Keratinocyte (primary cell): ENCODE data around the gene SH3BGRL.

Experiments used
- EZH2 ChIP-seq: IDR thresholded peaks from one replicate; pipeline ENCODE4 v1.6.1; 2012; ENCODE audit warnings: inconsistent platforms, mild to moderate bottlenecking, low read length, moderate library complexity
- TF ChIP-seq, protein P1 (sequence below), 3 experiments: IDR thresholded peaks in 1 of 3; conservative IDR thresholded peaks in 1 of 3; optimal IDR thresholded peaks in 1 of 3; 2 replicates in 2 of 3; 3 replicates in 1 of 3; pipeline versions ENCODE3 to v1.5.1; 2011; ENCODE audit warnings: low read length in 3 of 3, mild to moderate bottlenecking in 3 of 3, moderate library complexity in 2 of 3, control low read depth in 1 of 3, inconsistent platforms in 1 of 3; ENCODE audit not compliant: insufficient read depth in 2 of 3; ENCODE audit errors: extremely low read depth in 1 of 3

DNA sequence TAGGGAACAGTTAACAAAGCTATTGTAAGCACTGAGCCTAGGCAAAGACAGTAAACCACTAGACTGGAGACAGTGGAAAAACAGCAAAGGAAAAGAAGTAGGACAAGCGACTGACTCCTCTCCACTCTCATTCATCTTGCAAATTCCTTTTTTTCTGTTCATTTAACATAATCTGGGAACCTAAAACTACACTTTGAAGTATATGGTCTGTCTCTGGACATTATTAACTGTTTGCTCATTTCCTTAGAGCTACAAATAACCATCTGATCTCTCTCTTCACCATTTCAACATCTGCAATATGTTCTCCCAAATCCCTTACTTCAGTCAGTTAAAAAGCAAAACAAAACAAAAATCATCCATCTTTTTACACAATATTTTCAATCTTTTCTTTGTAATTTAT is 831 bp upstream of the SH3BGRL start:
- TF ChIP-seq, protein P1, sequence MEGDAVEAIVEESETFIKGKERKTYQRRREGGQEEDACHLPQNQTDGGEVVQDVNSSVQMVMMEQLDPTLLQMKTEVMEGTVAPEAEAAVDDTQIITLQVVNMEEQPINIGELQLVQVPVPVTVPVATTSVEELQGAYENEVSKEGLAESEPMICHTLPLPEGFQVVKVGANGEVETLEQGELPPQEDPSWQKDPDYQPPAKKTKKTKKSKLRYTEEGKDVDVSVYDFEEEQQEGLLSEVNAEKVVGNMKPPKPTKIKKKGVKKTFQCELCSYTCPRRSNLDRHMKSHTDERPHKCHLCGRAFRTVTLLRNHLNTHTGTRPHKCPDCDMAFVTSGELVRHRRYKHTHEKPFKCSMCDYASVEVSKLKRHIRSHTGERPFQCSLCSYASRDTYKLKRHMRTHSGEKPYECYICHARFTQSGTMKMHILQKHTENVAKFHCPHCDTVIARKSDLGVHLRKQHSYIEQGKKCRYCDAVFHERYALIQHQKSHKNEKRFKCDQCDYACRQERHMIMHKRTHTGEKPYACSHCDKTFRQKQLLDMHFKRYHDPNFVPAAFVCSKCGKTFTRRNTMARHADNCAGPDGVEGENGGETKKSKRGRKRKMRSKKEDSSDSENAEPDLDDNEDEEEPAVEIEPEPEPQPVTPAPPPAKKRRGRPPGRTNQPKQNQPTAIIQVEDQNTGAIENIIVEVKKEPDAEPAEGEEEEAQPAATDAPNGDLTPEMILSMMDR (optimal IDR thresholded peaks at IDR 0.05 in 1 of 3, IDR thresholded peaks at IDR 0.05 in 1 of 3, conservative IDR thresholded peaks at IDR 0.05 in 1 of 3; ENCODE audit: extremely low read depth in 1 of 3, insufficient read depth in 2 of 3, low read length in 3 of 3) = no peak
- no peak for TF ChIP-seq EZH2
